ENCODE results near the gene CYP2J2.
"Not testable (repeated sequence)": the region's sequence is repeated elsewhere in the genome, so short reads cannot be mapped to it uniquely, and the experiment has no call there.

The CYP2J2 gene, protein sequence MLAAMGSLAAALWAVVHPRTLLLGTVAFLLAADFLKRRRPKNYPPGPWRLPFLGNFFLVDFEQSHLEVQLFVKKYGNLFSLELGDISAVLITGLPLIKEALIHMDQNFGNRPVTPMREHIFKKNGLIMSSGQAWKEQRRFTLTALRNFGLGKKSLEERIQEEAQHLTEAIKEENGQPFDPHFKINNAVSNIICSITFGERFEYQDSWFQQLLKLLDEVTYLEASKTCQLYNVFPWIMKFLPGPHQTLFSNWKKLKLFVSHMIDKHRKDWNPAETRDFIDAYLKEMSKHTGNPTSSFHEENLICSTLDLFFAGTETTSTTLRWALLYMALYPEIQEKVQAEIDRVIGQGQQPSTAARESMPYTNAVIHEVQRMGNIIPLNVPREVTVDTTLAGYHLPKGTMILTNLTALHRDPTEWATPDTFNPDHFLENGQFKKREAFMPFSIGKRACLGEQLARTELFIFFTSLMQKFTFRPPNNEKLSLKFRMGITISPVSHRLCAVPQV

DNA sequence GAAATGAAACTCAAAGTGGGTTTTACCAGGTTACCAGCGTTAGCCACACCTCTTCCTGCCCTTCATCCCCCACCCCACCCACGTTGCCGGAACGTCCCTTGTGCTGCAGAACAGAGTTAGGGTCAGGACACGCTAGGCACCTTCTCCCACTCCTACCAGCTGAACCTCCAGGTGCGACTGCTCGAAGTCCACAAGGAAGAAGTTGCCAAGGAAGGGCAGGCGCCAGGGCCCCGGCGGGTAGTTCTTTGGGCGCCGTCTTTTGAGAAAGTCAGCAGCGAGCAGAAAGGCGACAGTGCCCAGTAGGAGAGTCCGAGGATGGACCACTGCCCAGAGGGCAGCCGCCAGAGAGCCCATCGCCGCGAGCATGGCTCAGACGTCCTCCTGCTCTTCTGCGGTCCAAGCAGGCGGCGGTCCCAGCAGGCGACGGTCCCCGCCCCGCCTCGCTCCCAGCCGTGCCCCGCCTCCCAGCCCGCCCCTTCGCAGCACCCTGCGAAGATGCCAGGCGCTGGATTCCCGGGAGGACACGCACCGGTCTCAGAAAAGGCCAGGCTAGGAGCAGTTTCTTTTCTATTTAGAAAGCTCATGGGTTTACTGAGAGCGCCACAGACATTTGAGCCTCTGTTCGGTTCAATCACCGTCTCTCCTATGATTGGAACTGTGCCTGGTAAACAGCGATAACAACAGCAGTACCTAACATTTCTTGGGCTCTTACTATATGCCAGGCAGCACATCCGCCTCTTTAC, at the start of gene CYP2J2:
Gene CYP2J2, minus strand, starts transcription at position 393 of the 743 bp plus-strand sequence. Its CDS starts 27 bp downstream, at position 366.
- DNase-seq, result peak; percentile 23 to 75 (median 53)

DNA sequence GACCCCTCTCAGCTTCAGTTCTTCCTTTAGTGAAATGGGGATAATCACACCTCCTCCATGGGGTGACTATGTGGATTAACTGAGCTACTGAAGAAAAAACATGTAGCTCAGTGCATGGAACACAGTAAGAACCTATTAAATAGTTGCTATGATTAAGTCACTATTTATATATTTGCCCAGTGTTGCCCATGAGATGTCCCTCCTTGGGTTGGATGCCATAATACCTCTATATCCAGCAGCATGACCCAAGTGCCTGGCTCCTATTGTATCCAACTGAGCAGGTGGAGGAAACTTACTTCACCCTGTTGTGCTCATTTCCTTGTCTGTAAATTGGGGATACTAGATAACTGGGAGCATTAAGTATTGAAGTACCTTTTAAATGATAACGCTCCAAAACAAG, 47.1 kb upstream of the CYP2J2 start:
- no peak for DNase-seq

DNA sequence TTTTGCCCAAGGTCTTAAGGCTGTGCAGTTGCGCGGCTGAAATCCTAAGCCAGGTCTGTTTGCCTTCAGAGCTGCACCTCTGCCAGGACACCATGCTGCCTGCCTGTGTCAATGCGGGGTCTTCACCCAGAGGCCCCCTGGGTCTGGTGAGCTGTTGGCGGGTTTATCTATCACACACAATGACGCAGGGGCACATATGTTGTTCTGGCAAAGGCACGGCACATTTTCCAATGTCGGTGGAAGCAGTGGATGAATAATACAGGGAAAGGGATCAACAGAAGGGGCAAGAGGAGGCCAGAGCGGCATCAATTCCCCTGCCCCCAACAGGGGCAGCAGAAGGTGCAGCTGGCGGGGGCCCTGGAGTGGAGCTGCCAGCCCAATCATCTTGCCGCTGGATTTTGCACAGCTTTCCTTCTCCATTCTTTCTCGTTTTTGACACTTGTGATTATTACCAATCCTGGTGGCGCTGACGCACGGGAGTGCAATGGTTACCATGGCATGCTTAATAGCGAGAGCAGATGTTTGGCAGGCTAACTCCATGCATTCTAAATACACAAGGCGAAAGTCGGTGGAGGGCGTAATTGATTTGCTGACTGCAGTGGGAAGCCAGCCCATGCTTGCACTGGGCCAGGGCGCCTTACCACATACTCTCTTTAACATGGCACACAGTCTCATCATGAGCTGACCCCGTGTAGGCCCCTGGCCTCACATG, 45.8 kb upstream of the CYP2J2 start:
- DNase-seq, result no peak

DNA sequence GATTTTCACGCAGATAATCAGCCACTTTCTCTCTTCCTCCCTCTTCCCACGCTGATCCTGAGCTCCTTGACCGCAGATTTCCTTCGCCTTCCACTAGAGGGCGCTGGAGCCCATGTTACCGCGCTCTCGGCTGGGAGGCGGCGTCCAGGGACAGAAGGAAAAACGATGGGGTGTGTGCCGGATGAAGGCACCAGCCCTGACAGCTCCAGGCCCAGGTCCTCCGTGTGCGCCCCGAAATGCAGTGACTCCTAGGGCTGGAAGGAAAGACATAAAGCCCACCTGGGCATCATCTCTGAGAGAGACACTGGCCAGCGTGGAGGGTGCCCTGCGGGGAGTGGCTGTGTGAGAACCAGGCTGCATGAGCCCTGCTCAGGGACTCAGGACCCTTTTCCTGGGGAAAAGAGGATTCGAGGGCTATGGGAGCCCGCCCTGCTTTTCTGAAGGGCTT, 44.9 kb upstream of the CYP2J2 start:
- DNase-seq, result peak; percentile 71 to 84 (median 83)

DNA sequence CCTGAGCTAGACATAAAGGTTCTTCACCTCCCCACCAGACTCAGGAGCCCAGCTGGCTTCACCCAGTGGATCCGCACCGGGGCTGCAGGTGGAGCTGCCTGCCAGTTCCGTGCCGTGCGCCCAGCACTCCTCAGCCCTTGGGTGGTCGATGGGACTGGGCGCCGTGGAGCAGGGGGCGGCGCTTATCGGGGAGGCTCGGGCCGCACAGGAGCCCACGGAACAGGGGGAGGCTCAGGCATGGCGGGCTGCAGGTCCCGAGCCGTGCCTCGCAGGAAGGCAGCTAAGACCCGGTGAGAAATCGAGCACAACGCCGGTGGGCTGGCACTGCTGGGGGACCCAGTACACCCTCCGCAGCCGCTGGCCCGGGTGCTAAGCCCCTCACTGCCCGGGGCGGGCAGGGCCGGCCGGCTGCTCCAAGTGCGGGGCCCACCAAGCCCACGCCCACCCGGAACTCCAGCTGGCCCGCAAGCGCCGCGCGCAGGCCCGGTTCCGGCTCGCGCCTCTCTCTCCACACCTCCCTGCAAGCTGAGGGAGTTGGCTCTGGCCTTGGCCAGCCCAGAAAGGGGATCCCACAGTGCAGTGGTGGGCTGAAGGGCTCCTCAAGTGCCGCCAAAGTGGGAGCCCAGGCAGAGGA, 43.1 kb upstream of the CYP2J2 start:
- DNase-seq, result not testable (repeated sequence)

DNA sequence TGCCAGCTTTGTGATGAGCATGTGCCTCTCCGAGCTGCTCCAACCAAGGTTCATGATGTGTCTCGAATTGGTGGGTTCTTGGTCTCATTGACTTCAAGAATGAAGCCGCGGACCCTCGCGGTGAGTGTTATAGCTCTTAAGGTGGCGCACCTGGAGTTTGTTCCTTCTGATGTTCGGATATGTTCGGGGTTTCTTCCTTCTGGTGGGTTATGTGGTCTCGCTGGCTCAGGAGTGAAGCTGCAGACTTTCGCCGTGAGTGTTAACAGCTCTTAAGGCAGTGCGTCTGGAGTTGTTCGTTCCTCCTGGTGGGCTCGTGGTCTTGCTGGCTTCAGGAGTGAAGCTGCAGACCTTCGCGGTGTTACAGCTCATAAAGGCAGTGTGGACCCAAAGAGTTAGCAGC, 42.2 kb upstream of the CYP2J2 start:
- not testable (repeated sequence) for DNase-seq

DNA sequence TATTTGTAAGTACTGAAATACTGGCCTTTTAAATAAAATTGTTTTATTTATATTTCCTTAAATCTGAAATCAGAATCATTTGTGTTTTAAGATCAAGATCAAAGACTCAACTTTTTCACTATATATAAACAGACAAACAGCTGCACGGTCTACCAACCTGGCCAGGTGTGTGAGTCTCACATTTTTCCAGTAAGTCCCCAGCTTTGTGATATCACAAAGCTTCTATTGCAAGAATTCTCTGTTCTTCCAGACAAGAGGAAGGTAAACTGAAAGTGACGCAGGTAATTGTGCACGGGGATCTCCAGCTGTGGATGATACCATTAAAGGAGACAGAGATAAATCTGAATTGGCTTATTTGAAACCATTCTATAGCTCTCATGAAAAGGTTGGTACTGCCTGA, 41.2 kb upstream of the CYP2J2 start:
- no peak for DNase-seq

DNA sequence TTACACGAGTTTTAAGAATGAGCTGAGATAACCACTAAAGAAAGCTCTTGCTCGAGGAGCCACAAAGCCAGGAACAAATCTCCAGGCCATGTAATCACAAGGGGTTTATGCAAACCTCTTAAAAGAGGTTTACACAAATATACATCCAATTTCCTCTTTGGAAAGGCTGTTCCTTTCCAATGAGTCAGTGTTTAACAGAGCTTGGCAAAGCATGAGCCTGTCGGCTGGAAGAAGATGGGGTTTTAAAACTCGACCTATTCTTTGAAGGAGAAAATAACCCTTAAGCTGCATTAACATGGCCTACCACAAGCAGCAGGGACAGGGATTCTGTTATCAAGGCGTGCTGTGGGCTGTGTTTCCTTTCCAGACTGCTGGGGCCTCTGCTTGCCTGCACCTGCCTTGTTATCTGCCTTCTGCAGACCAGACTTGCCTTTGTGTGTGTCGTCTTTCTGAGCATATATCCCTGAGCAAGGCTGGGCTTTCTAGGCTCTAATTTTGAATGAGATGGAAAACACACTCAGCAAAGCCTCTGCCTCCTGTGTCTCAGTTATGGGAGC, 40.6 kb upstream of the CYP2J2 start:
- no peak for DNase-seq

DNA sequence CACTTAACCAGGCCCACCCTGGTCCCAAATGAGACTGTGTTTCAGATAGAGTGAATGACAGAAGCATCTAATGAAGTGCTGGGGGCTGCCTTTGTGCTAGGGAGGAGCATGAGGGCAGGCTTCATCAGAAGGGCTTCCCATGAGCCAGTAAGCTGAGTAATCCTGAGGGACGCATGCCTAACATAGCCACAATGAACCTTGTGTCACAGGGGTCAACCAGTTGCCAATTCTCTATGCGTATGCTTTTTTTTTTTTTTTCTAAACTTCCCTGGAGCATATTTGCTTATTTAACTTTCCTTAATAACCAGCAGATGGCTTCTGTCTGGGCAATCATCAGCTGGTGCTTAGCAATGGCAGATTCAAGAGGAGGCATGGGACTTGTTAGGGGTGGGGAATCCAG, 25.5 kb upstream of the CYP2J2 start:
- no peak for DNase-seq

DNA sequence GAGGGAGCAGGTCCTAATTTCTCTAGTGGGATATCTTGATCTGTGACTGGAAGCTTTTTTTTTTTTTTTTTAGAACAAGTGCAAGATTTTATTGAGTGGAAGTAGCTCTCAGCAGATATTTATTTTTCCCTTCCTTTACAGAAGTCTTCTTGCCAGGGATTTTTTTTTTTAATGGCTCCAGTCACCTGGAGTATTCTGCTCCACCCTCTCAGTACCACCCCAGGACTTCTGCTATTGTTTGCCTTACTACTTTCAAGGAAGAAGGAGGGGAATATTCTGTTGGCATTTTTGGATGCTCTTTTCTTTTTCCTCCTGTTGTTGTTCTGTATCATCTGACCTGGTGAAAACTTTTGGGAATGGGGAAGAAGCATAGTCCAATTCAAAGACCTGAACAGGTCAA, 23.1 kb upstream of the CYP2J2 start:
- DNase-seq, result no peak

DNA sequence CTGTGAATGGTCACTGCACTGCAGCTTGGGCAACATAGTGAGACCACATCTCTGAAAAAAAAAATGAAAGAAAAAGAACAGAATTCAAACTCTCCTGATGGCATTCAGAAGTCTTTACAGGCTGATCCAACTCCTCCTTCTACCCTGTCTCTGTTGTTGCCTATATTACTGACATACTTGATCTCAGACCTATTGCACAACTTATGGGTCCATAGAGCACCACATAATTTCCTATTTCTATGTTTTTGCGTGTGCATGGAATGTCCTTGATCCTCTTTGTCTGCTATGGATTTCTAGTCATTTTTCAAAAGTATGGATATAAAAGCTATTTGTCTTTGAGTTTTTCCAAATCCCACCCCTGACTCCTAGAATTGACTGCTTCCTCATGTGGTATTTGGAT, 22.4 kb upstream of the CYP2J2 start:
- DNase-seq, result no peak

DNA sequence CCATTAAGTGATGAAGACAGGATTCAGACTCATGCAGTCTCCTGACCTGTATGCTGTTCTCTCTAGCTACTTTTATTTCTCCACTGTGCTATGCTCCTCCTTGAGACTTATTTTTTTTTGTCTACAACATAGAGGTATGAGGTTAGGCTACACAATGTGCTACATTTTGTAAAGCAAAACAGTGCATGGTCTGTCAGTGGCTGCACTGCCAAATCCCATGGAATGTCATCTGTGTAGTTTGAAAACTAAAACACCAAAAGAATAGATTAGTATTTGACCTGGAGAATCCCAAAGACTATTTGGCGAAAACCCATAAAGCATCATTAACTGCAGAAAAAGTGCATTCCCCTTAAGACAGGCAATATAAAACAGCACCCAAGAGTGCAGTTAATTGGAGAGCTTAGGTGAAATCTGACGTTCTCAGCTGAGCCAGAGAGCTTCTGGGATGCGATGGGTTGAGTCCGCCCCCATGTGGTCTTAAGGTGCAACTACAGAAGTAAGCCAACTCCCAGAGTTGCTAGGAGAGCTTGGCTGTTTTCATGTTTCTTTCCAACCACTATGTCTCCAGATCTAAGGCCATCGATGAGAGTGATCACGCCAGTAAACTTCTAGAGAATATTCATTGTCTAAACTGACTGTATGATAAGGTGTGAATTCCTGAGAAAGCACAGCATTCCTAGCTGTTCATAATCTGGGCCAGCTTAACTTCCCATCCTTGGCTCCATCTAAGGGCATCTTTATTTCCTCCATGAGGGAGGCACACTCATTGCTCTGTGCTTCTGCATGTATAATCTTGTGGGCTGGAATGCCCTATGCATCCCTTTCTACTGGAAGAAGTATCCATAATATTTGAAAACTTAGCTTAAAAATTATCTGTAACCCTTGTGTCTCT, 20.7 kb upstream of the CYP2J2 start:
- peak; percentile 60 to 76 (median 74) for DNase-seq

DNA sequence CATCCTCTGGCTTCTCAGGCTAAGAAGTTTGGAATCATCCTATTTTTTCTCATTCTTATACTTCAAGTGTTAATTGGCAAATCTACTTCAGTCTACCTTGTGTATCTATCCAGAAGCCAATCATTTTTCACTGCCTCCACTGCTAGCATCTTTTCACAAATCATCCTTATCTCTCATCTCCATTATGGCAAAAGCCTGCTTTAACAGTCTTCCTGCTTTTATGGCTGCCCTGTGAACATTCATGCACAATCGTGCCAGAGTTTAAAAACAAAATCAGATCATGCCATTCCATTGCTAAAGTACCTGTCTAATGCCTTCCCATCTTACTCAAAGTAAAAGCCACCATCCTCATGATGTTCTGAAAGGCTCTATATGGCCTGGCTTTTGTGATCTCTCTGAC, 19.2 kb upstream of the CYP2J2 start:
- DNase-seq, result no peak

DNA sequence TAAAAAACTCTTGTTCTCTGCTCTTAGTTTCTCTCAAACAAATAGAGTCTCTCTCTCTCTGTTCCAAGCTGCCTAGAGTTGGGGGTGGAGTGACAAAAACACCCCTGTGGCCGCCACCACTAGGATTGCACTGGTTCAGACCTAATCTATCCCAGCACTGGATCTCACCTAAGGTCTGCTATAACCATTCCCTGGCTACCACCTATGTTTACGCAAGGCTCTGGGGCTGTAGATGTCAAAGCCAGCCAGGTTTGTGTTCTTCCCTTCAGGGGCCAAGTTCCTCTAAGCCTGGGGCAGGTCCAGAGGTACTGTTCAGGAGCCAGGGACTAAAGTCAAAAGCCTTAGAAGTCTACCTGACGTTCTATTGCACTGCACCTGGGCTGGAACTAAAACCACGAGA, 12.8 kb upstream of the CYP2J2 start:
- DNase-seq, result no peak

DNA sequence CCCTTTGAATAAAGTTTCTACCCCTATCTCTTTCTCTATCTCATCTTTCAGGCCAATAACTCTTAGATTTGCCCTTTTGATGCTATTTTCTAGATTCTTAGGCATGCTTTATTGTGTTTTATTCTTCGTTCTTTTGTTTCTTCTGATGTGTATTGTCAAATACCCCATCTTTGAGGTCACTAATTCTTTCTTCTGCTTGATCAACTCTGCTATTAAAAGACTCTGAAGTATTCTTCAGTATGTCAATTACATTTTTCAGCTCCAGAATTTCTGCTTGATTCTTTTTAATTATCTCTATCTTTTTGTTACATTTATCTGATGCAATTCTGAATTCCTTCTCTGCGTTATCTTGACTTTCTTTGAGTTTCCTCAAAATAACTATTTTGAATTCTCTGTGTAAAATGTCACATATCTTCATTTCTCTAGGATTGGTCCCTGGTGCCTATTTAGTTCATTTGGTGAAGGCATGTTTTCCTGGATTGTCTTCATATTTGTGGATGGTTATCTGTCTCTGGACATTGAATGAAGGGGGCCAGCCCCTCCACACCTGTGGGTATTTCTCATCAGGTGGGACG, 11.2 kb upstream of the CYP2J2 start:
- DNase-seq, result no peak

DNA sequence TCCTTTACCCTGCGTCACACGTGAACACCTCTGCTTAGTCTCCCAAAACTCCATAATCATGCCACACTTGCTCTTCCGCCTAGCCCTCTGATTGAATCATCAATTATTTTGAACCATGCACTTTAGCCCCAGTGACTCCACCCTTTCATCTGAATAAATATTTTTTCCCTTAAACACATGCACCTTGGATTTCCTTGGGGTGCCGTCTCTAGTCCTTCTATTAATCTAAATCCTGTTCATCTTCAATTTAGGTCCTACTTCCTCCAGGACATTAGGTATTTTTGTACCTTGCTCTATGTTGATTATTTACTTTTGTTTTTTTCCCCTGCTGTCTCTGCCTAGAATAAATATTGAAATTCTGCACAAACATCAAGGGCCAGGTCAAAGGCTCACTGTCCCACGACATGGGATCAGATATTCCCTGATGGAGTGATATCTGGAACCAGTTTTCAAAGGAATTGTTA, 9.8 kb upstream of the CYP2J2 start:
- no peak for DNase-seq

DNA sequence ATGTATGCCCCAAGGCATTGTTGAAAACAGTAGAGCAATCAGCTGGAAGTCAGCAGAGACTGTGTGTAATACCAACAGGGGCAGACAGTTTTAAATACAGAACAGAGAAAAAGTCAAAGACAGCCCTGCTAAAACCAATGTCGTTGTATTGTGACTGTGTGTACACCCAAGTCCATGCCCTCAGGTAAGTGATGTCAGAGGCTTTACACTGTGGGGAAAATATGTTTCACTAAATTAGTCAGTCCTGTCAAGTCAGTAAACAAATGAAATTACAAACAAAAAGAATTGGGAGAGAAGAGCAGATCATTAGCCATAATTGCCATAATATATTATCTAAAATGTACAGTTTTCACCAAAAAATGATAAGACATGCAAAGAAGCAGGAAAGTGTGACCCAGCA, 2.4 kb upstream of the CYP2J2 start:
- DNase-seq, result no peak

DNA sequence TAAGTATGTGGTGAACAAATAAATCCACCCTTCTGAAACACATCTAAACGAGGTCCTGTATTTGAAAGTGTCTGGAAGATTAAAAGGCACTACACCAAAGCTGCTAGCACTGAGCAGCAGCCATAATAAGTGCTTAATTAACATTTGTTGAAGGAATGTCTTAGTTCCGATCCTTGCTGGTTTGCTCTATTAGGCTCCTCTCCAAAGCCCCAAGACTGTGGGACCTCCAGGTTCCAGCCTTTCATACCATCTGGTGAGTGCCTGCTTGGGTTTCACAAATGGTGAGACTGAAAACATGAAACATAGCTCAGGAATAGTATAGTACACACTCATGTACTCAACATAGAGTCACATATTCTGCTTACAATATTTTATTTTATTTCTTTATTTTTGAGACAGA, 640 bp upstream of the CYP2J2 start:
- DNase-seq, result no peak

DNA sequence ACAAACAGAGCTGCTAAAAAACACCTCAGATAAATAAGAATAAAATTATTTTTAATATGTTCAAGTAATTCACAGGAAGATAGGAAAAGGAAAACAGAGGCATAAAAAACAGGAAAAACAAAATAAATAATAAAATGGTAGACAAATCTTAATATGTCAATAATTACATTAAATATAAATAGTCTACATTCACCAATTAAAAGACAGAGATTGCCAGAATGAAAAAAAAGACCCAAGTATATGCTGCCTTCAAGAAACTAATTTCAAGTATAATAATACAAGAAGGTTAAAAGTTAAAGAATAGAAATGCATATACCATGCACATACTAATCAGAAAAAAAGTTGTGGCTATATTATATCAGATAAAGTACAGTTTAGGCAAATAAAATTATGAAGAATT, 1.9 kb downstream of the CYP2J2 start:
- DNase-seq, result no peak

DNA sequence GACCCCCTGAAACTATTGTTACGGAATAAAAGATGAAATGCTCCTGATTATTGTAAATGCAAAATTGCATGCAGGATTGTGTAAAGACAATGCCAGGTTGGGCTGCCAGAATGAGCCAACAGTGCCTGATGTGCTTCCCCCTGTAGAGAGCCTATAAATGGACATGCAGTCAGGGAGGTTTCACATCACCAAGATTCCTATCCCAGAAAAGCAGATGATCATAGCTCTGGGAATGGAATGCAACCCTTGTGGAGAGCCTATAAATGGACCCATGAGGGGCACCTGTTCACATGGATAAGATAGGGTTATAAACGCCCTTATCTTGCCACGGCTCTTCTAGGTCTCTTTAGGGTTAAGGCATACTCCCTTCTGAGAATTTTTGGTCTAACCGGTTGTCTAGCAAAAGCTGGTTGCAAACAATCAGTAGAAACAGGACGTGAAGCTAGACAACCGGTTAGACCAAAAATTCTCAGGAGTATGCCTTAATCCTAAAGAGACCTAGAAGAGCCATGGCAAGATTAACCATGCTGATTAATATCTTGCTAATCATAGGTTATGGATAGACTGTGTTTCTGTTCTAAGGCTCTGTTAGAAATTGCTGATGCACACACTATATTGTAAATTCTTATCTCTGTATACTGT, 5.2 kb downstream of the CYP2J2 start:
- not testable (repeated sequence) for DNase-seq
